Measurements from ENCODE around the gene ACD. TPM values are rescaled to one million over a fixed set of nuclear protein-coding genes. Genes with fewer than 3 reads are reported as not detected.

The ACD gene
- total RNA-seq, 1 experiment from 2014 or later = 34.1 TPM

- Mint-ChIP-seq H3K4me3 (no peak overlapping the region; a peak in 1 of 5 replicates), H3K9me3 (no peaks in the 10 kb centered on the region), H3K27me3 (ENCODE audit: low read depth) (no peaks in the 10 kb centered on the region), H3K27ac (peak overlapping the region in 1 of 3 experiments; percentile 51; a peak in 1 of 7 replicates), H3K36me3 (ENCODE audit: insufficient read depth in 1 of 3, low read depth in 3 of 3) (peaks cover 0 to 4% (median 2%) of the 10 kb centered on the region in 3 experiments; a peak in 3 of 7 replicates), H3K4me1 (0 out of 4 replicates have a peak, but pooled peaks cover 0 to 2% of the 10 kb centered on the region in 2 experiments)
- Histone ChIP-seq H3K79me1 (ENCODE audit: insufficient read depth, low read depth, low read length, poor library complexity, severe bottlenecking) (no peaks in the 10 kb centered on the region), H4K91ac (ENCODE audit: insufficient read length, low read depth, low read length) (no peak overlapping the region), H2BK5ac (ENCODE audit: insufficient read length, low read length) (no peak overlapping the region), H2BK20ac (ENCODE audit: low read depth, low read length, poor library complexity, severe bottlenecking) (no peak overlapping the region), H4K8ac (replicated peaks; ENCODE audit: insufficient read length, low read depth, low read length) (no peak overlapping the region), H3K27ac (ENCODE audit: insufficient read length, low read depth, low read length) (no peak overlapping the region), H3K56ac (ENCODE audit: insufficient read length, low read depth, low read length) (no peak overlapping the region), H2AK5ac (ENCODE audit: insufficient read length, low read length) (no peak overlapping the region), H3K4ac (ENCODE audit: low read depth, low read length) (no peak overlapping the region), H4K20me1 (ENCODE audit: control insufficient read depth, insufficient read depth, insufficient read length) (peaks cover 3% of the 10 kb centered on the region), H3K18ac (ENCODE audit: insufficient read length, low read depth, low read length) (no peak overlapping the region), H4K5ac (ENCODE audit: insufficient read length, low read depth, low read length) (no peak overlapping the region), H3K23ac (ENCODE audit: insufficient read length, low read depth, low read length) (no peak overlapping the region), H3K4me1 (ENCODE audit: insufficient read depth, low read length) (no peaks in the 10 kb centered on the region), H3K9me3 (ENCODE audit: control insufficient read depth, low read depth, low read length) (no peaks in the 10 kb centered on the region), H3K9ac (ENCODE audit: extremely low read depth, insufficient read length, low read length) (no peak overlapping the region), H2BK12ac (ENCODE audit: insufficient read length, low read depth, low read length) (no peak overlapping the region), H2AFZ (ENCODE audit: low read length) (no peak overlapping the region), H3K14ac (ENCODE audit: insufficient read depth, low read length) (no peak overlapping the region), H3K23me2 (ENCODE audit: insufficient read length, low read depth, low read length, poor library complexity, severe bottlenecking) (no peaks in the 10 kb centered on the region), H2BK15ac (ENCODE audit: low read depth, low read length) (no peak overlapping the region), H2BK120ac (ENCODE audit: low read depth, low read length, poor library complexity, severe bottlenecking) (no peak overlapping the region), H3K79me2 (ENCODE audit: insufficient read depth, low read length) (no peaks in the 10 kb centered on the region), H3K27me3 (ENCODE audit: insufficient read depth, low read length) (no peaks in the 10 kb centered on the region), H3K4me2 (ENCODE audit: insufficient read depth, insufficient read length, low read length) (no peak overlapping the region), H3T11ph (ENCODE audit: low read length) (no peak overlapping the region)
- TF ChIP-seq, protein P1, sequence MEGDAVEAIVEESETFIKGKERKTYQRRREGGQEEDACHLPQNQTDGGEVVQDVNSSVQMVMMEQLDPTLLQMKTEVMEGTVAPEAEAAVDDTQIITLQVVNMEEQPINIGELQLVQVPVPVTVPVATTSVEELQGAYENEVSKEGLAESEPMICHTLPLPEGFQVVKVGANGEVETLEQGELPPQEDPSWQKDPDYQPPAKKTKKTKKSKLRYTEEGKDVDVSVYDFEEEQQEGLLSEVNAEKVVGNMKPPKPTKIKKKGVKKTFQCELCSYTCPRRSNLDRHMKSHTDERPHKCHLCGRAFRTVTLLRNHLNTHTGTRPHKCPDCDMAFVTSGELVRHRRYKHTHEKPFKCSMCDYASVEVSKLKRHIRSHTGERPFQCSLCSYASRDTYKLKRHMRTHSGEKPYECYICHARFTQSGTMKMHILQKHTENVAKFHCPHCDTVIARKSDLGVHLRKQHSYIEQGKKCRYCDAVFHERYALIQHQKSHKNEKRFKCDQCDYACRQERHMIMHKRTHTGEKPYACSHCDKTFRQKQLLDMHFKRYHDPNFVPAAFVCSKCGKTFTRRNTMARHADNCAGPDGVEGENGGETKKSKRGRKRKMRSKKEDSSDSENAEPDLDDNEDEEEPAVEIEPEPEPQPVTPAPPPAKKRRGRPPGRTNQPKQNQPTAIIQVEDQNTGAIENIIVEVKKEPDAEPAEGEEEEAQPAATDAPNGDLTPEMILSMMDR (conservative IDR thresholded peaks at IDR 0.05) = peak; percentile 87
- DNase-seq = peak; percentile 74
- no CpG with 5 or more reads among the region's 13 CpGs for WGBS (ENCODE audit: extremely low coverage, insufficient read length, low lambda C conversion rate)
Observed at GRCh38 chr16:67672739-67673662, 12.9 kb upstream of the ACD start.

Data from H9 (cell line).